HUES64 (cell line): Measurements from ENCODE around the gene MYH7B.
A peak's percentile ranks its signal among the peaks of the same experiment; 100 is the strongest.

Experiments
- H3K27ac ChIP-seq: 2 replicates; pipeline ENCODE4 v1.7.0; 2013; ENCODE audit warnings: low read depth, low read length, inconsistent platforms
- H3K27me3 ChIP-seq: 2 replicates; pipeline ENCODE4 v1.6.1; 2013; ENCODE audit warnings: mild to moderate bottlenecking, low read length; ENCODE audit not compliant: insufficient read depth
- H3K36me3 ChIP-seq: 2 replicates; pipeline ENCODE4 v1.6.1; 2013; ENCODE audit warnings: mild to moderate bottlenecking, low read length; ENCODE audit not compliant: insufficient read depth
- H3K4me1 ChIP-seq: 2 replicates; pipeline ENCODE4 v1.6.1; 2013; ENCODE audit warnings: mild to moderate bottlenecking, low read length, moderate library complexity; ENCODE audit not compliant: insufficient read depth
- H3K4me3 ChIP-seq: 2 replicates; pipeline ENCODE4 v1.5.1; 2013; ENCODE audit warnings: mild to moderate bottlenecking, low read length, moderate library complexity
- H3K9ac ChIP-seq: 2 replicates; pipeline ENCODE4 v1.6.1; 2013; ENCODE audit warnings: mild to moderate bottlenecking, low read depth, low read length
- H3K9me3 ChIP-seq: 2 replicates; pipeline ENCODE4 v1.6.1; 2013; ENCODE audit warnings: low read depth, low read length; ENCODE audit not compliant: insufficient read depth
- WGBS: fragments of 150-250, 120-280 bp; methylation state at CpG from one replicate; pipeline ENCODE4 v1.1.7; 2013; ENCODE audit warnings: missing lambda C conversion rate; 5-methylcytosine and 5-hydroxymethylcytosine counted together

Gene MYH7B

DNA sequence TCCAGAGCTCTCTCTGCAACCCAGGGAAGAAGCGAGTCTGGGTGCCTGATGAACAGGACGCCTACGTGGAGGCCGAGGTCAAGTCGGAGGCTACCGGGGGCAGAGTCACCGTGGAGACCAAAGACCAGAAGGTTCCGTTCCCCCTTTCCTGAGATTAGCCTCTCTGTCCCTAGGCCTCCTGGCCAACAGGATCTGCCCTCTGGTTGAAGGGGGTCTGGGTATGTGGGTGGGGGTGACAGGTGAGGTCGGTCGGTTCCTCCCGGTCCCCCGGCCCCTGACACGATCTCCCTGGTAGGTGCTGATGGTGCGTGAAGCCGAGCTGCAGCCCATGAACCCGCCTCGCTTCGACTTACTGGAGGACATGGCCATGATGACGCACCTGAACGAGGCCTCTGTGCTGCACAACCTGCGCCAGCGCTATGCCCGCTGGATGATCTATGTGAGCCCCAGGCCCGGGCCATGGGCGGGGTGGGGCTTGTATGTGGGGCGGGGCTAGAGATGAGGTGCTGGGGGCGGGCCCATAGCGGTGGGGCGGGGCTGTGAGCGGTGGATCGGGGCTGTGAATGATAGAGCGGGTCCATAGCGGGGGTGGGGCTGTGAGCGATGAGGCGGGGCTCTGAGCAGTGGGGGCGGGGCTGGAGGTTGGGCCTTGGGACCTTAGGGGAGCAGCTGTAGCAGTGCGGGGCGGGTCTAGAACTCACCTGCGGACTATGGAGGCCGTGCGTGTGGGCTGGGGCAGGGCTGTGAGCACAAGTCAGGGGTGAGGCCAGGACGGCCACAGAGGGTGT lies 23.9 kb downstream of the MYH7B start:
- Histone ChIP-seq H3K4me3 (no peak overlapping the region), H3K9me3 (no peaks in the 10 kb centered on the region), H3K27ac (no peak overlapping the region), H3K36me3 (no peaks in the 10 kb centered on the region), H3K4me1 (peaks cover 20% of the 10 kb centered on the region), H3K9ac (no peak overlapping the region), H3K27me3 (peaks cover 27% of the 10 kb centered on the region)
- WGBS = 91% methylated on average over 42 of the region's 42 CpGs

DNA sequence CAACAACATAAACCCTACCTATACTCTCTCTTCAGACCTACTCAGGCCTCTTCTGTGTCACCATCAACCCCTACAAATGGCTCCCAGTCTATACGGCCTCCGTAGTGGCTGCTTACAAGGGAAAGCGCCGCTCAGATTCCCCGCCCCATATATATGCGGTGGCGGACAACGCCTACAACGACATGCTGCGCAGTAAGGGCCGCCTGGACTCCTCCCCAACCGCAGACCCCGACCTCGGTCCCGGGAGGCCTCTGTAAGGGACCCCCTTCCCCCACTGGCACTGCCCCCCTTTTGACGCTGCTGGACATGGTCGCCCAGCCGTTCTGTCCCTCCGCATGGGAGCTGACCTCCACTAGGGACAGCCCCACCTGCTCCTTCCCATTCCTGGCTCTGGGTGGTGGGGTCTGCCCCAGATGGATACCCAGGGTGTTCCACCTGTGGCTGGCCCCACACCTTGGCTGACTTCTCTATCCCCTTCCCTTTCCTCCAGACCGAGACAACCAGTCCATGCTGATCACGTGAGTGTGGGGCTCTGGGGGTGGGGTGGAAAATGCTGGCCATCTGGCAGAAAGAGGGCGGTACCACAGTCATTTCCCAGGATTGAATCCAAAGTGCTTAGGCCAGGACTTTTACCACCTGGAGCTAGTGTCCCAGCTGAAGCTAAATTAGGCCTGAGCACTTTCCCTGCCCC lies 25.0 kb downstream of the MYH7B start:
- 88% methylated on average over 22 of the region's 22 CpGs for WGBS
- H3K9ac ChIP-seq = no peak overlapping the region
- H3K4me1 ChIP-seq = peaks cover 26% of the 10 kb centered on the region
- no peak overlapping the region for H3K27ac ChIP-seq
- H3K36me3 ChIP-seq = no peaks in the 10 kb centered on the region
- no peak overlapping the region for H3K4me3 ChIP-seq
- peaks cover 38% of the 10 kb centered on the region for H3K27me3 ChIP-seq
- H3K9me3 ChIP-seq = no peaks in the 10 kb centered on the region

DNA sequence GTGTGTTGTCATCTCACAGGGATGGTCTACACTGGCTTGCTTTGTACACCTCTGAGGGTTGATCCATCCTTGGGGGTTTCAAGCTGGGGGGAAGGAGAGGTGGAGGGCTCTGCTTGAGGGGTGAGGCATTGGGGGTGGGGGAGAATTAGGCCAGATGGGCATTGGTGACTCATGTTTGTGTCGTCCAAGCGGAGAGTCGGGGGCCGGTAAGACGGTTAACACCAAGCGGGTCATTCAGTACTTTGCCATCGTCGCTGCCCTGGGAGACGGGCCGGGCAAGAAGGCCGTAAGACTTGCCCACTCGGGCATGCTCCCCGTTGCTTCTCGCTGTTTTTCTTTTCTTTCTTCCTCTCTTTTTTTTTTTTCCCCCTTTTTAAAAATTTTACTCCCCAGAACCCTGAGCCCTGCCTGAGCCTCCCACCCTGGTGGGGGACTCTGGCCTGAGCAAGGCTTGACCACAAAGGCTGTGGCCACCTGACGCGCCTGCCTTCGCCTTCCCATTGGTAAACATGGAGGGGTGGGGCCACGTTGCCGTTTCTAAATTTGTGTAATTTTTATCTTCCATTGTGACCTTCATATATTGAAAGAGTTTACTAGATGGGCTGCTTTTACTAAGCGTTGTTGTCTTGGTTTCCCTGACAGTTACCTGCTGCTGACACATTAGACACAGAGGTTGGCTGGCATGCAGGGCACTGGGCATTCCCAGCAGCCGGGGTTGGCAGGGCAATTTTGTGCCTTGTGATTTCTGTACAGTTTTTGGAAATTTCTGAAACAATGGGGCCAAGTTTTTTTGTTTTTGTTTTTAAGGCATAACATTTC lies 26.8 kb downstream of the MYH7B start:
- no peak overlapping the region for H3K27ac ChIP-seq
- H3K36me3 ChIP-seq = no peaks in the 10 kb centered on the region
- no peak overlapping the region for H3K4me3 ChIP-seq
- H3K9me3 ChIP-seq = no peaks in the 10 kb centered on the region
- peaks cover 26% of the 10 kb centered on the region for H3K4me1 ChIP-seq
- peaks cover 46% of the 10 kb centered on the region for H3K27me3 ChIP-seq
- WGBS = 91% methylated on average over 21 of the region's 21 CpGs
- H3K9ac ChIP-seq = no peak overlapping the region

DNA sequence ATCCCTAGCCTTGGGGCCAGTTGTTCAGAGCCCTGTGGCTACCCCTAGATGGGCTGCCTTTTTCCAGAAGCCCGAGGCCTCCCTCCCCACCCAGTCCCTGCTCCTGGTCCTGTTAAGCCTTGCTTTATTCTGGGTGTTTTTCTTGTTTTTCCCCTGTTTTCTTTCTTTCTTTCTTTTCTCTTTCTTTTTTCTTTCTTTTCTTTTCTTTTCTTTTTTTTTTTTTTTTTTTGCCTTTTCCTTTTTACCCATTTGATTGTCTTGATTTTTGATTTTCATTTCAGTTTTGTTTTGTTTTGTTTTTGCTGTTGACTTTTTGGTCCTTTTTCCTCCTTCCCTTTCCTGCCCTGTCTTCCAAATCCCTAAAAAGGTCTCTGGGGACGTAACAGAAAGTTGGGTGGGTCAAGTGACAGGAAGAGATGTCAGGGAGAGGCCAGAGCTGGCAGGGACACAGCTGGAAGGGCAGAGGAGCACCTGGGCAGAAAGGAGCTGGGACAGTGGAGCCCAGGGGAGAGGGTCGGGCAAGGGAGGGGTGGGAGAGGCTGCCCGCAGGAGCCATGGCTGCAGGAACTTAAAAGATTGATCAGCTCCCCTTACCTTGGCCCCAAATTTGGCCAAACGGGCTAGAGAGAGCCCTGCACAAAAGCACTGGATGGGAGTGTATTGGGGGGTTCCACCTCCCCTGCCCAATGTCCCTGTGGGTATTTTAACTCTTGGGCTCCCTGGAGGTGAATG lies 27.6 kb downstream of the MYH7B start:
- Histone ChIP-seq H3K4me3 (peak overlapping the region; percentile 2; the same call in 1 of the 2 replicates), H3K27me3 (peaks cover 46% of the 10 kb centered on the region), H3K36me3 (no peaks in the 10 kb centered on the region), H3K27ac (no peak overlapping the region), H3K9me3 (no peaks in the 10 kb centered on the region), H3K9ac (no peak overlapping the region; the same call in 1 of the 2 replicates), H3K4me1 (peaks cover 26% of the 10 kb centered on the region)
- WGBS = 51% methylated on average over 5 of the region's 5 CpGs

DNA sequence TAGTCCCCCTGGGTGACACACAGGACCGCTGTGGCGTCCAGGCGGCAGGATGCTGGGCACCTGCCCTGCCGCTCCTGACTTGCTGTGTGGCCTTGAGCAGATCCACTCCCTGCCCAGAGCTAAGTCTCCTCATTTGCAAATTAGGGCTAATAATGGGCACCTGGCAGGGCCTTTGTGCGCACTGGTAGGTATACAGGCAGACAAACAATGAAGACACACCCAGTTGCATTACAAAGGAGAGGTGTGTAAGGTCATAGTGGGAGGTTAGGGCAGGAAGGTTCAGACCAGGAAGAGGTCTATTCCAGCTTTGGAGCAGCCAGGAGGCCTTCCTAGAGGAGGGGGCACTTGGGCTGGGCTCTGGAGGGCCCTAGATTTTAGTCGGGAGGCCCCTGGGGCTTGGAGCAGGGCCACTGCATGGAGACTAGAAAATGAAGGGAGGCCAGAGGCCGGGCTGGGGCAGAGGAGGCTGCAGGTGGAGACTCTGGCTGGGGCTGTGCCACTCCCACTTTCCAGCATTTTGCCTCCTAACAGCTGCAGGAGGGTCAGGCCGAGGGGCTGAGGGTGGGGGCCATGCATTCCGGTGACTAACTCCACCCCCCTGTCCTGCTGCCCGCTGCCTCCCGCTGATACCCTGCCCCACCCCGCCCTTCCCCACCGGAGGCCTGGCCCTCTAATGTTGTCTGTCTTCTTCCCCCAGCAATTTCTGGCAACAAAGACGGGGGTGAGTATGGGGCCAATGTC lies 28.5 kb downstream of the MYH7B start:
- WGBS = 17% methylated on average over 14 of the region's 14 CpGs
- Histone ChIP-seq H3K9ac (no peak overlapping the region; the same call in 1 of the 2 replicates), H3K4me3 (peak overlapping the region; percentile 2; the same call in 1 of the 2 replicates), H3K36me3 (no peaks in the 10 kb centered on the region), H3K27me3 (peaks cover 46% of the 10 kb centered on the region), H3K9me3 (no peaks in the 10 kb centered on the region), H3K4me1 (peaks cover 26% of the 10 kb centered on the region), H3K27ac (no peak overlapping the region)

DNA sequence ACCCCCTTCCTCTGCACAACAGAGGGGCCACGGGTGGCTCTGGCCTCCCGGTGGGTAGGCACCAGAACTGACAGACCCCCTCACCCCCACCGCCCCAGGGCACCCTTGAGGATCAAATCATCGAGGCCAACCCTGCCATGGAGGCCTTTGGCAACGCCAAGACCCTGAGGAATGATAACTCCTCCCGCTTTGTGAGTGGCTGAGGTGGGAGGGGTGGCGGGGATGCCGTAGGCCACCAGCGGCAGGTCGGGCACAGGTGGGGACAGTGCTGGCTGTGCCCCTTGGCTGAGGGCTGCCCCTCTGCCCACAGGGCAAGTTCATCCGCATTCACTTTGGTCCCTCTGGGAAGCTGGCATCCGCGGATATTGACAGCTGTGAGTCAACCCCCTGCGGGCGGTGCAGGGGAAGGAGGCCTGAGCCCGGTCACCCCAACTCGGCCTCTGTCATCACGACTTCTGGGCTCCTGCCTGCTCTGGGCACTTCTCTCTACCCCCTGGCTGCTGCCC lies 29.1 kb downstream of the MYH7B start:
- 60% methylated on average over 18 of the region's 18 CpGs for WGBS
- Histone ChIP-seq H3K4me1 (peaks cover 26% of the 10 kb centered on the region), H3K36me3 (no peaks in the 10 kb centered on the region), H3K27ac (no peak overlapping the region), H3K9me3 (no peaks in the 10 kb centered on the region), H3K27me3 (peaks cover 46% of the 10 kb centered on the region), H3K4me3 (no peak overlapping the region), H3K9ac (no peak overlapping the region)

DNA sequence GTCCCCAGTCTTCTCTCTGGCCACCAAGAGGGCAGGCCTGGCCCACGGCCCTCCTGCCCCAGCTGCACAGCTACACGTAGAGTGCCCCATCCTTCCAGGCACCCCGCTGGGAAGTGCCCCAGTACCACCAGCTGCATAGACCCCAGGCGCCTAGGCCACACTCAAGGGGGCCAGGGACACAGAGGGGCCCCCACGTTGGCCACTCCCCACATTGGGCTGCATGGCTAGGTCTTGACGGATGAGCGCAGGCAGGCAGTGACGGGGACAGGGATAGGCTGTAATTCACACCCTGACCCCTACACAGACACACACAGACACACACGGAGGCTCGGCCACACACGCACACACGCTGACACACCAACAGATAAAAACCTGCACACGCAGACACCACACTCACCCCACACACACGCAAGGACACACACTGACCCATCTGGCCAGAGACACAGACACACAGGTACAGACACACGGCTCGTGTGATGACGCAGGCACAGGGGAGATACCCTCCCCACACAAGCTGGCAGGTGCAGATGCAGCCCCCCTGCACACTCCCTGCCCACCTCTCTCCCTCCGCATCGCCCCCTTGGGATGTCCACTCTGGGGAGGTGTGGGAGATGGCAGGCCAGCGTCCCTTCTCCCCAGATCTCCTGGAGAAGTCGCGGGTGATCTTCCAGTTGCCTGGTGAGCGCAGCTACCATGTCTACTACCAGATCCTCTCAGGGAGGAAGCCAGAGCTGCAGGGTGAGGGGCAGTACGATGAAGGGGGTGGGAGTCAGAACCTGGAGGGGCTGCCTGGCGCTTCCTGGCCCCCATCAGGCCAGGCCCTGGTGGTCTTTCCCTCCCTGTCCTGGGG lies 30.0 kb downstream of the MYH7B start:
- Histone ChIP-seq H3K4me3 (no peak overlapping the region), H3K36me3 (no peaks in the 10 kb centered on the region), H3K4me1 (peaks cover 25% of the 10 kb centered on the region), H3K27me3 (peaks cover 46% of the 10 kb centered on the region), H3K9ac (no peak overlapping the region), H3K9me3 (no peaks in the 10 kb centered on the region), H3K27ac (no peak overlapping the region)
- WGBS = 86% methylated on average over 25 of the region's 25 CpGs

DNA sequence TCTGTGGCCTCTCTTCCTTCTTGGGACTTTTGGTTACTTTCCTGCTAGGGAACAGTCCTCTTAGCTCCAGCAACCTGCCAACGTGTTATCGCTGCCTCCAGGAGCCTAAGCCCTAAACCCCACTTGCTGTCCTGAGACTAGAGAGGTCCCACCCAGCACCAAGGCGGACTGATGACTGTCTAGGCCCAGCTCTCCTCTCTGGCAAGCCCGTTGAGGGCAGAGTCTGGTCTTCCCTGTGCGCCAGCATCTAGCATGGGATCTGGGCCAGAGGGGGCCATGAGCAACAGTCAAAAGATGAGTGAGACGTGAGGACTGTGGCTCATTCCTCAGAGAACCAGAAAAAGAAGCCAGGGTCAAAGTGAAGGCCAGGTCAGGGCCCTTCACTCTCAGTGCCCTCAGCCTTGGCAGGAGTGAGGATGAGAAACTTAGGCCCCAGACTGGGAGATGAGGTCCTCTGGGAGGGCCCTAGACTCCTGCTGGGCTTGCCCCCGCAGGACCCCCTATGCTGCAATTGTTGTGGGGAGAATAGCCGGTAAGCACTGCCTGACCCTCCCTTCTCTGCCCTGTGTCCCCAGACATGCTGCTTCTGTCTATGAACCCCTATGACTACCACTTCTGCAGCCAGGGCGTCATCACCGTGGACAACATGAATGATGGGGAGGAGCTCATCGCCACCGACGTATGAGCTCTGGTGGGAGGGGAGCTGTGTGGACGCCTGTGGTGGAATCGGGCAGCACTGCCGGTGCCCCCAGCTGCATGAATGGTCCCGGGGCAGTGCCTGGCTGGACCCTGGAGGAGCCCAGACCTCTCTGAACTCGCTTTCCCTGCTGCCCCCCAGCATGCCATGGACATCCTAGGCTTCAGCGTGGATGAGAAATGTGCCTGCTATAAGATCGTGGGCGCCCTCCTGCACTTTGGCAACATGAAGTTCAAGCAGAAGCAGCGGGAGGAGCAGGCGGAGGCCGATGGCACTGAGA lies 30.9 kb downstream of the MYH7B start:
- 91% methylated on average over 24 of the region's 24 CpGs for WGBS
- no peak overlapping the region for H3K4me3 ChIP-seq
- H3K4me1 ChIP-seq = peaks cover 18% of the 10 kb centered on the region
- no peaks in the 10 kb centered on the region for H3K36me3 ChIP-seq
- no peak overlapping the region for H3K9ac ChIP-seq
- no peaks in the 10 kb centered on the region for H3K9me3 ChIP-seq
- no peak overlapping the region for H3K27ac ChIP-seq
- H3K27me3 ChIP-seq = peaks cover 46% of the 10 kb centered on the region
